ENCODE measurements around the gene SOCS6. TPM values are rescaled to one million over a fixed set of nuclear protein-coding genes. Genes with fewer than 3 reads are reported as not detected.
"Not testable (repeated sequence)": the region's sequence is repeated elsewhere in the genome, so short reads cannot be mapped to it uniquely, and the experiment has no call there.

SOCS6 gene
- total RNA-seq, 1 donor from 2014 or later, result 5.5 TPM

DNA sequence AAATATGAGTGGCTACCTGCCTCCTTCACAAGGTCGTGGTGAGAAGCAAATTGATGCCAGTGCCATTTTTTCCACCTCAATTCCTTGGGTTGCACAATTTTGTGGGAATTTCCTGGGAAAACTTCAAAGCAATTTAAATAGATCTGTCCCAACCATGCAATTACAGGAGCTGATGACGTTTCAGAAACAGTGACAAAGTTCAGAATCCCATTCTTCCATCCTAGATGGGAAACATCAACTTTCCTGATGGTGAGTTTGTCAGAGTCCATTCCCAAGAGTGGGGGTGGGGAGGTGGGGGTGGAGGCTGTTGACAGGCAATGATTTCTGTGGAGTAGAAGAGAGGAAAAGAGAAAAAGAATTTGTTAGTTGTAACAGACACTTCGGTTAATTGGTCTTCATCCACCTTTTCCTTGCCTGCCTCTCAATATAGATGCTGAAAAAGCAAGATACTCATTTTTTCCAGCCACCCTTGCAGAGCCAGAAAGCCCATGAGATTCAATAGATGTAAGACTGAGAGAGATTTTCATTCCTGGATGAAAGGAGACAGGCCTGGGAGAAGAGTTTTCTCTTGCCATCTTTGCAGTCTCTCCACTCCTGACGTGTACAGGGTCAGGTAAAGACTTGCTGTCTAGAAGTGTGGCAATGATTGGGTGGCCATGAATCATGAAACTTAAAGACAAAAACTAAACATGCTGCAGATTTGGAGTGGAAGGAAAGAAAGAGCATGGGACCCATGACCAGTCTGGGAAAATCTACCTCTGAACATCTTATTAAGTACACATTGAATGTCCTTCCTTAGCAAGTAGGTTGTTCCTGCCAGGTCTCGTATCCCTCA, 47.3 kb downstream of the SOCS6 start:
- peaks cover 0 to 8% of the 10 kb centered on the region in 2 donors for H3K9me3 ChIP-seq
- intact Hi-C loops (cut with DNase I), result loop anchor here (5.0 kb wide), 1 partner anchor 86 kb away; no protein-coding TSS in a partner anchor
- H3K27me3 ChIP-seq, result no peaks in the 10 kb centered on the region
- H3K4me1 ChIP-seq, result peaks cover 0 to 19% of the 10 kb centered on the region in 2 donors
- TF ChIP-seq, protein P1, sequence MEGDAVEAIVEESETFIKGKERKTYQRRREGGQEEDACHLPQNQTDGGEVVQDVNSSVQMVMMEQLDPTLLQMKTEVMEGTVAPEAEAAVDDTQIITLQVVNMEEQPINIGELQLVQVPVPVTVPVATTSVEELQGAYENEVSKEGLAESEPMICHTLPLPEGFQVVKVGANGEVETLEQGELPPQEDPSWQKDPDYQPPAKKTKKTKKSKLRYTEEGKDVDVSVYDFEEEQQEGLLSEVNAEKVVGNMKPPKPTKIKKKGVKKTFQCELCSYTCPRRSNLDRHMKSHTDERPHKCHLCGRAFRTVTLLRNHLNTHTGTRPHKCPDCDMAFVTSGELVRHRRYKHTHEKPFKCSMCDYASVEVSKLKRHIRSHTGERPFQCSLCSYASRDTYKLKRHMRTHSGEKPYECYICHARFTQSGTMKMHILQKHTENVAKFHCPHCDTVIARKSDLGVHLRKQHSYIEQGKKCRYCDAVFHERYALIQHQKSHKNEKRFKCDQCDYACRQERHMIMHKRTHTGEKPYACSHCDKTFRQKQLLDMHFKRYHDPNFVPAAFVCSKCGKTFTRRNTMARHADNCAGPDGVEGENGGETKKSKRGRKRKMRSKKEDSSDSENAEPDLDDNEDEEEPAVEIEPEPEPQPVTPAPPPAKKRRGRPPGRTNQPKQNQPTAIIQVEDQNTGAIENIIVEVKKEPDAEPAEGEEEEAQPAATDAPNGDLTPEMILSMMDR (IDR thresholded peaks at IDR 0.05), result no peak
- DNase-seq (ENCODE audit: low spot score in 2 of 2), result no peak
- H3K27ac ChIP-seq, result peak overlapping the region; percentile 13 to 42
- H3K4me3 ChIP-seq, result no peak overlapping the region
- peaks cover 3 to 7% of the 10 kb centered on the region in 2 donors for H3K36me3 ChIP-seq

DNA sequence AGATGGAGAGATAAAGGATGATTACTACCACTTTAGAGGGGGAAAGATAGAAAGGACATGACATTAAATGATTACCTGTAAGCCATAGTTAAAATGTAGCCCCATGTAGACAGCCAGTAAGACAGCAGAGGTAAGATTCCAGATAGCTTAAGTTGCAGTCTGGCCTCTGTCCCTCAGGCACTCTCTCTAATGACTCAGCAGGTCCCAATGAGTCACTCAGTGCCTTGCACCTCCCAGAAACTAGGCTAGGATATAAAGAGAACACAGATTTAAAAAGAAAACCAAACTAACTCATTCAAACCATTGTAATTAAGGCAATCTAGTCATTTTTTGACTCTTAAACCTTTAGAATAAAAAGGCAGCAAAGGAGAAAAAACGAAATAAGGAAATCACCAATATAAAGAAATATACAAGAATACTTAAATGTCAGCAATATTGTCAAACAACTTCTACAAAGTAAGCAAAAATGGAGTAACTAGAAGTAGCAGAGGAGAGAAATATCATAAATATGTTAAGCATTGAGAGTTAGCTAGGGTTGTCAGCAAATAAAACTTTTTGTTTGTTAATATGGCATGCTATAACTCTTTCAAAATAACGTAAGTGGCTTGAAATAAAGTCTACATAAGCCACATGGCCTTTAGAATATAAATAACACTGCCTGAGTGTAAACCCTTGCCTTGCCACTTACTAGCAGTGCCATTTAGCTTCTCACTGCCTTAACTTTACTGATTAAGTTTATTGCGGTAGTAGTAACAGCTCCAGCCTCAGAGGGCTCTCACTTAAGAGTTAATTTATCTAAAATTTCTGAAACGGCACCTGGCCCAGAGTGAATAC, 48.5 kb downstream of the SOCS6 start:
- no peaks in the 10 kb centered on the region for H3K27me3 ChIP-seq
- H3K9me3 ChIP-seq, result peaks cover 0 to 8% of the 10 kb centered on the region in 2 donors
- peak overlapping the region; percentile 13 to 42 for H3K27ac ChIP-seq
- intact Hi-C loops (cut with DNase I), result loop anchor here (5.0 kb wide), 1 partner anchor 85 kb away; no protein-coding TSS in a partner anchor
- H3K4me3 ChIP-seq, result no peak overlapping the region
- H3K4me1 ChIP-seq, result peaks cover 0 to 15% of the 10 kb centered on the region in 2 donors
- TF ChIP-seq, protein P1 (IDR thresholded peaks at IDR 0.05), result no peak
- DNase-seq (ENCODE audit: low spot score in 2 of 2), result peak; percentile 19 to 67
- peaks cover 3 to 7% of the 10 kb centered on the region in 2 donors for H3K36me3 ChIP-seq

DNA sequence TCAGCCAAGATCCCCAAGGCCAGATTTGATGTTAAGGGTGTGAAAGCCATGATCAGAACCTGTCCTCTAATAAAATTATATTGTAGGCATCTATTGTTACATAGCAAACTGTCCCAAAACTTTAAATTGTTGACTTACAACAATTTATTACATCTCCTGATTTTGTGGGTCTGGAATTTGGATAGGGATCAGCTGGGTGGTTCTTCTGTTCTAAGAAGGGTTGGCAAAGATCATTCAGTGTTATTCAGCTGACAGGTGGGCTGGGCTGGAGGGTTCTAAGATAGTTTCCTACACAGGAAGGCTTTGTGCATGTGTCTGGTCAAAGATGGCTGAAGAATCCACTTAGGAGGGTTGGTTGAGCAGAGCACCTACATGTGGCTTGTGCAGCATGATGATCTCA, 50.0 kb downstream of the SOCS6 start:
- intact Hi-C loops (cut with DNase I), result loop anchor here (5.0 kb wide), 1 partner anchor 83 kb away; no protein-coding TSS in a partner anchor
- no peaks in the 10 kb centered on the region for H3K27me3 ChIP-seq
- H3K27ac ChIP-seq, result no peak overlapping the region
- DNase-seq (ENCODE audit: low spot score in 2 of 2), result no peak
- no peak overlapping the region for H3K4me3 ChIP-seq
- H3K4me1 ChIP-seq, result peaks cover 0 to 8% of the 10 kb centered on the region in 2 donors
- peaks cover 0 to 8% of the 10 kb centered on the region in 2 donors for H3K9me3 ChIP-seq
- H3K36me3 ChIP-seq, result peaks cover 3 to 7% of the 10 kb centered on the region in 2 donors
- TF ChIP-seq, protein P1 (IDR thresholded peaks at IDR 0.05), result no peak

DNA sequence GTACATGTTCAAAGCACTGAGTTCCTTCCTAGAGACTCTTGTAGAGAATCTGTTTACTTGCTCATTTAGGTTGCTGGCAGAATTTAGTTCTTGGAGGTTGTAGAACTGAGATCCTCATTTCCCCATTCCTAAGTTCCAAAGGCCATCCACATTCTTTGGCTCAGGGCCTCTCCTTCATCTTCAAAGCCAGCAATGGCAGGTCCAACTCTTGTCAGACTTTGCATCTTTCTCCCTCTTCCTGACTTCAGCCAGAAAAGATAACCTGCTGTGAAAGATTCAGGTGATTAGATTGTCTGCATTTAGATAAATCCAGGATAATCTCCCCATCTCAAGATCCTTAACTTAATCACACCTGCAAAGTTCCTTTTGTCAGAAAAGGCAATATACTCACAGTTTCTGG, 51.1 kb downstream of the SOCS6 start:
- peaks cover 0 to 3% of the 10 kb centered on the region in 2 donors for H3K4me1 ChIP-seq
- H3K27me3 ChIP-seq, result no peaks in the 10 kb centered on the region
- TF ChIP-seq, protein P1 (IDR thresholded peaks at IDR 0.05), result no peak
- no peak overlapping the region for H3K4me3 ChIP-seq
- H3K9me3 ChIP-seq, result peaks cover 0 to 1% of the 10 kb centered on the region in 2 donors
- DNase-seq (ENCODE audit: low spot score in 2 of 2), result no peak
- intact Hi-C loops (cut with DNase I), result loop anchor here (5.0 kb wide), 1 partner anchor 82 kb away; no protein-coding TSS in a partner anchor
- H3K36me3 ChIP-seq, result peaks cover 3 to 7% of the 10 kb centered on the region in 2 donors
- H3K27ac ChIP-seq, result no peak overlapping the region

DNA sequence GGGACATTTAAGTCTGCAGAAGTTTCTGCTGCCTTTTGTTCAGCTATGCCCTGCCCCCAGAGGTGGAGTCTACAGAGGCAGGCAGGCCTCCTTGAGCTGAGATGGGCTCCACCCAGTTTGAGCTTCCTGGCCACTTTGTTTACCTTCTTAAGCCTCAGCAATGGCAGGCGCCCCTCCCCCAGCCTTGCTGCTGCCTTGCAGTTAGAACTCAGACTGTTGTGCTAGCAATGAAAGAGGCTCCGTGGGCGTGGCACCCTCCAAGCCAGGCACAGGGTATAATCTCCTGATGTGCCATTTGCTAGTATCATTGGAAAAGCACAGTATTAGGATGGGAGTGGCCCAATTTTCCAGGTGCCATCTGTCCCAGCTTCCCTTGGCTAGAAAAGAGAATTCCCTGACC, 59.6 kb downstream of the SOCS6 start:
- H3K36me3 ChIP-seq, result not testable (repeated sequence)

More for the DNA sequence above, 59.6 kb downstream of the SOCS6 start:
- H3K27ac ChIP-seq; H3K4me3 ChIP-seq; DNase-seq (ENCODE audit: low spot score in 2 of 2); H3K9me3 ChIP-seq; intact Hi-C loops (cut with DNase I); H3K4me1 ChIP-seq; H3K27me3 ChIP-seq: not testable (repeated sequence)
